ENCODE measurements around the gene KIAA1614.

KIAA1614 gene

GRCh38 chr1:180970333-180971079 lies 57.8 kb downstream of the KIAA1614 start:
- no peak for DNase-seq
- intact Hi-C loops (cut with DNase I; ENCODE audit: low total_unique reads): no loop called here
- Histone ChIP-seq H3K36me3 (peaks cover under 1 to 55% (median 37%) of the 10 kb centered on the region in 3 donors), H3K27me3 (no peaks in the 10 kb centered on the region), H3K4me1 (peaks cover 0 to 5% (median 2%) of the 10 kb centered on the region in 4 donors), H3K27ac (no peak overlapping the region), H3K4me3 (no peak overlapping the region), H3K9me3 (no peaks in the 10 kb centered on the region)
- no peak for TF ChIP-seq CTCF (IDR thresholded peaks at IDR 0.05)

GRCh38 chr1:180971273-180971997 lies 58.7 kb downstream of the KIAA1614 start:
- DNase-seq: no peak
- peaks cover 8 to 64% (median 46%) of the 10 kb centered on the region in 3 donors for H3K36me3 ChIP-seq
- no peaks in the 10 kb centered on the region for H3K27me3 ChIP-seq
- H3K27ac ChIP-seq: no peak overlapping the region
- intact Hi-C loops (cut with DNase I; ENCODE audit: low total_unique reads): no loop called here
- no peaks in the 10 kb centered on the region for H3K9me3 ChIP-seq
- H3K4me1 ChIP-seq: peaks cover 0 to 5% (median 2%) of the 10 kb centered on the region in 4 donors
- TF ChIP-seq CTCF (IDR thresholded peaks at IDR 0.05): no peak
- H3K4me3 ChIP-seq: no peak overlapping the region

- no peak overlapping the region for H3K27ac ChIP-seq
- DNase-seq: no peak
- peaks cover 0 to 5% (median 2%) of the 10 kb centered on the region in 4 donors for H3K4me1 ChIP-seq
- no peaks in the 10 kb centered on the region for H3K27me3 ChIP-seq
- intact Hi-C loops (cut with DNase I; ENCODE audit: low total_unique reads): no loop called here
- H3K36me3 ChIP-seq: peaks cover 18 to 71% (median 58%) of the 10 kb centered on the region in 3 donors
- H3K4me3 ChIP-seq: no peak overlapping the region
- no peaks in the 10 kb centered on the region for H3K9me3 ChIP-seq
- TF ChIP-seq CTCF (IDR thresholded peaks at IDR 0.05): no peak
Observed at GRCh38 chr1:180973369-180973768, 60.7 kb downstream of the KIAA1614 start.

- H3K36me3 ChIP-seq: peaks cover 18 to 72% (median 53%) of the 10 kb centered on the region in 3 donors
- no peak for DNase-seq
- no peaks in the 10 kb centered on the region for H3K9me3 ChIP-seq
- no peaks in the 10 kb centered on the region for H3K27me3 ChIP-seq
- TF ChIP-seq CTCF (IDR thresholded peaks at IDR 0.05): no peak
- intact Hi-C loops (cut with DNase I; ENCODE audit: low total_unique reads): no loop called here
- no peak overlapping the region for H3K4me3 ChIP-seq
- H3K4me1 ChIP-seq: peaks cover 0 to 5% (median 2%) of the 10 kb centered on the region in 4 donors
- H3K27ac ChIP-seq: no peak overlapping the region
Observed at GRCh38 chr1:180974236-180974635, 61.5 kb downstream of the KIAA1614 start.

GRCh38 chr1:180975551-180975950 lies 62.9 kb downstream of the KIAA1614 start:
- peaks cover 0 to 5% (median 2%) of the 10 kb centered on the region in 4 donors for H3K4me1 ChIP-seq
- DNase-seq: no peak
- TF ChIP-seq CTCF (IDR thresholded peaks at IDR 0.05): no peak
- intact Hi-C loops (cut with DNase I; ENCODE audit: low total_unique reads): no loop called here
- H3K27me3 ChIP-seq: no peaks in the 10 kb centered on the region
- H3K4me3 ChIP-seq: no peak overlapping the region
- peaks cover 18 to 59% (median 53%) of the 10 kb centered on the region in 3 donors for H3K36me3 ChIP-seq
- no peak overlapping the region for H3K27ac ChIP-seq
- no peaks in the 10 kb centered on the region for H3K9me3 ChIP-seq

Data from tibial artery (tissue), 4 donors.